Ammon's horn (tissue), 1 donor: ENCODE results near the gene HOXB5.

Experiments
- DNase-seq: peaks from one replicate; pipeline ENCODE4 v3.0.0-alpha.2; 2016; ENCODE audit warnings: low spot score

HOXB5 gene

GRCh38 chr17:48589060-48589830, 4.3 kb downstream of the HOXB5 start:
- no peak for DNase-seq

GRCh38 chr17:48588528-48588927, 5.1 kb downstream of the HOXB5 start:
- no peak for DNase-seq

- no peak for DNase-seq
Observed at GRCh38 chr17:48588074-48588415, 5.5 kb downstream of the HOXB5 start.

GRCh38 chr17:48587276-48588073, 6.1 kb downstream of the HOXB5 start:
- no peak for DNase-seq

- DNase-seq: no peak
Observed at GRCh38 chr17:48586355-48587258, 7.0 kb downstream of the HOXB5 start.

GRCh38 chr17:48584223-48584741, 9.3 kb downstream of the HOXB5 start:
- DNase-seq: no peak

GRCh38 chr17:48583708-48584222, 9.8 kb downstream of the HOXB5 start:
- DNase-seq: no peak

- no peak for DNase-seq
Observed at GRCh38 chr17:48582750-48583069, 10.9 kb downstream of the HOXB5 start.

GRCh38 chr17:48579760-48580554, 13.6 kb downstream of the HOXB5 start:
- DNase-seq: no peak

GRCh38 chr17:48579471-48579759, 14.2 kb downstream of the HOXB5 start:
- no peak for DNase-seq

GRCh38 chr17:48578616-48579470, 14.7 kb downstream of the HOXB5 start:
- DNase-seq: no peak

GRCh38 chr17:48577946-48578615, 15.5 kb downstream of the HOXB5 start, which contains the start of gene HOXB4:
HOXB4 (minus strand) TSS chr17:48578350; CDS start chr17:48578319, 31 bp downstream.
- DNase-seq: no peak

GRCh38 chr17:48577330-48577945, 16.1 kb downstream of the HOXB5 start:
- no peak for DNase-seq

GRCh38 chr17:48576479-48577309, 16.9 kb downstream of the HOXB5 start:
- DNase-seq: no peak

GRCh38 chr17:48575673-48576478, 17.7 kb downstream of the HOXB5 start:
- no peak for DNase-seq

- DNase-seq: no peak
Observed at GRCh38 chr17:48575066-48575582, 18.5 kb downstream of the HOXB5 start.

- no peak for DNase-seq
Observed at GRCh38 chr17:48574505-48575065, 19.0 kb downstream of the HOXB5 start.
